ENCODE data around the gene MROH9. TPM values are rescaled to one million over a fixed set of nuclear protein-coding genes. Genes with fewer than 3 reads are reported as not detected.
A peak's percentile ranks its signal among the peaks of the same experiment; 100 is the strongest.
"Not testable (repeated sequence)": the region's sequence is repeated elsewhere in the genome, so short reads cannot be mapped to it uniquely, and the experiment has no call there.

MROH9 gene
- total RNA-seq: not detected

- DNase-seq (ENCODE audit: low spot score): no peak
These were observed at the start of gene MROH9 for GRCh38 chr1:170935231-170935630. Gene MROH9 (plus strand): TSS chr1:170935534. CDS start chr1:170945557, 10,023 bp downstream.

- DNase-seq (ENCODE audit: low spot score): no peak
These were observed 49.8 kb upstream of the MROH9 start for GRCh38 chr1:170885551-170885950.

DNA sequence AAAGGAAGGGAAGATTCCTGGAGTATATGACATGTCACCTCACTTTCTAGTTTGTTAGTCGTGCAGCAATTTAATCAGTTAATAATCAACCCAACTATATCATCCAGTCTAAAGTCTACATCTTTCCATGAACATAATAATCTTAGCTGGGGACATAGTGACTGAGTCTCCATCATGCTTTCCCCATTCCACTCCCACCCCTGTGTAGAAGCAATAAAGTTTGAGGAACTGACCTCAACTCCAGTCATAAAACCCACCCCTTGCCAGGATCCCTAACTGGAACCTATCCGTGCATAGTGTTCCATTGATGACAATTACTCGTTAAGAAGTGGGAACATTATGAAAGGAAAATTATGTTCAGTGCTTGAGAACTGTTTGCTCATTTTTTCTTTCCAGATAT is 48.9 kb upstream of the MROH9 start:
- DNase-seq (ENCODE audit: low spot score): no peak

DNA sequence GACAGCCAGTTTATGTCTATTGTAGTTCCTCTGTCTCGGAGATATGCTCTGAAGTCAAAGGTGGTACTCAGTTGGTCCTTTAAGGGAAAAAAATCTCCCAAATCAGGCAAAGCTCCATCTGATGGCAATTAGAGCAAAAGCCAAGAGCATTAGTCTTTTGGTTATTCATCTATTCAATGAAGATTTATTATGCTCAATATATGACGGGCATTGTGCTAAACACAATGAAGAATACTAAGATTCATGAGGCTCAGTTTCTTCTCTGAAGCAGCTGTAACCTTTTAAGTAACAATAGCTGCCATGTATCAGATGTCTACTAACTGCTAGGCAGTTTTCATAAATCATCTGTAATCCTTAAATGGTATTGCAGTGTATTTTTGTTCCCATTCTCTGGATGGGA is 47.6 kb upstream of the MROH9 start:
- no peak for DNase-seq (ENCODE audit: low spot score)

- DNase-seq (ENCODE audit: low spot score): no peak
These were observed 43.5 kb upstream of the MROH9 start for GRCh38 chr1:170891872-170892271.

DNA sequence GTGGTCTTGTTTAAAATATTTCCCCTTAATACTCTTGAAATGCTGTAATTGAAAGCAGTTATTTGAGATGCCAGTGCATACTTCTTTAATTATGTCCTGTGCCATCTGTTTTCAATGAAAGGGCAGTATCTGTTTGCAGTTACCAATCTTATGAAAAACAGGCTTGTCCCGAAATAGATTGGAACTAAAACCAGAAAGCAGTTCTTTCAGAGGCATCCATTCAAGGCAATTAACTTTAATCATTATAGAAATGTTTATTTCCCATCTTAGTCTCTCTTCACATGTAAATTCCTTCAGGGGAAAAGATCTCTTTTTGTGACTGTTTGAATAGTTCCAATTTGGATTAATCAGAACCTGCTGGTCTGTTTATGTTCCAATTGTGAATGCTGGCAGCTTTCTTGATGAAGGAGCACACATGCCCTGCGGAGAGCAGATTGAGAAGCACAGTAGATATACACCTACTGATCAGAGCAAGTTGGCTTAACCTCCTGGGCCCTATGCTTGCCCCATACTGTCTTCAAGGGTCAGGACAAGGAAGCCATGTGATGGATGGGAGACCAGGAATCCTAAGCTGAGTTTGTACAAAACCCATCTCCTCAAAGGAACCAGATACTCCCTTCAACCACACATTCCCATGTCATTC is 41.6 kb upstream of the MROH9 start:
- DNase-seq (ENCODE audit: low spot score): no peak

- DNase-seq (ENCODE audit: low spot score): no peak
These were observed 31.4 kb upstream of the MROH9 start for GRCh38 chr1:170903961-170904360.

- DNase-seq (ENCODE audit: low spot score): no peak
These were observed 26.4 kb upstream of the MROH9 start for GRCh38 chr1:170908942-170909341.

- DNase-seq (ENCODE audit: low spot score): no peak
These were observed 25.1 kb upstream of the MROH9 start for GRCh38 chr1:170910273-170910672.

GRCh38 chr1:170917373-170917772 is 18.0 kb upstream of the MROH9 start:
- DNase-seq (ENCODE audit: low spot score): no peak

DNA sequence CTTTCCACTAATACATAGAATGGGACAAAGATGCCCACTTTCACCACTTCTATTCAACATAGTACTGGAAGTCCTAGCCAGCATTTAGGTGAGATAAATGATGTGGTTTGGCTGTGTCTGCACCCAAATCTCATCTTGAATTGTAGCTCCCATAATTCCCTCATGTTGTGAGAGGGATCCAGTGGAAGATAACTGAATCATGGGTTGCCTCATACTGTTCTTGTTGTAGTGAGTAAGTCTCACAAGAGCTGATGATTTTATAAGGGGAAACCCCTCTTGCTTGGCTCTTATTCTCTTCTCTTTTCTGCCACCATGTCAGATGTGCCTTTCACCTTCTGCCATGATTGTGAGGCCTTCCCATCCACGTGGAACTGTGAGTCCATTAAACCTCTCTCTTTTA is 10.7 kb upstream of the MROH9 start:
- DNase-seq (ENCODE audit: low spot score): not testable (repeated sequence)

DNA sequence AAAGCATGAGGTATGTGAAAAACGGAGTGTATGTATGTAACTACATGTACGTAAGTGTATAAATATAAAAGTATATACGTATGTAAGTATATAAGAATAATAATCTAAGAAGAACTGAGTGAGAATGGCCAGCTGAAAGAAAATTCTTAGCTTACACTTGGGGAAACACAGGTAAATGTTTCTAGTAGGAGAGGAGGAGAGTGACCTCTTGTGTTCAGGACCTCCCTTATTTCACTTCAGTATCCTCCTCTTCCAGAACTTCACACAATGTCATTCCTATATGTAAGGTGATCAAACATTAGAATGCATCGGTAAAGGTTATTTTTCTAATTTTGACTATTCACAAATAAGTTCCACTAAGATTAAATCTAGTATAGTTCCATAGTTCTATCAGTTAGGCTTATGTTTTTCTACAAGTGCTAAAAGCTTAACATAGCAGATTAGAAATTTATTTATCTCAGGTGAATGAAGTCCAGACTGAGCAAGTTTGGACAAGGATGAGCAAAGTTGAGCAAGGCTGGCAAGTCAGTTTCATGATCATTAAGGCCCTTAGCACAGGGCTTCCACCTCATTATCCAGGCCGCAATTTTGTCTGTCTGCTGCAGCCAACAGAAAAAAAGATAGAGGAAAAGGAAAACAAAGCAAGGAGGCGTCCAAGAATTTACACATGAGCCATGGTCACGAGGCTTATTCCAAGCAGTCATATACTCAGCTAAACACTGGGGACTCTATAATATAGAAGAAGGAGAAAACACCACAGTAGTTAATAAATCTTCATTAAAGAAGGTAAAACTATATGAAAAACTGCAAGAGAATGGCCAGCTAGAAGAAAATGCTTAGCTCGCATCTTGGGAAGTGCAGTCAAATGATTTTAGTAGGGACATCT is 7.1 kb upstream of the MROH9 start:
- no peak for DNase-seq (ENCODE audit: low spot score)

- no peak for DNase-seq (ENCODE audit: low spot score)
These were observed 5.9 kb upstream of the MROH9 start for GRCh38 chr1:170929412-170929834.

DNA sequence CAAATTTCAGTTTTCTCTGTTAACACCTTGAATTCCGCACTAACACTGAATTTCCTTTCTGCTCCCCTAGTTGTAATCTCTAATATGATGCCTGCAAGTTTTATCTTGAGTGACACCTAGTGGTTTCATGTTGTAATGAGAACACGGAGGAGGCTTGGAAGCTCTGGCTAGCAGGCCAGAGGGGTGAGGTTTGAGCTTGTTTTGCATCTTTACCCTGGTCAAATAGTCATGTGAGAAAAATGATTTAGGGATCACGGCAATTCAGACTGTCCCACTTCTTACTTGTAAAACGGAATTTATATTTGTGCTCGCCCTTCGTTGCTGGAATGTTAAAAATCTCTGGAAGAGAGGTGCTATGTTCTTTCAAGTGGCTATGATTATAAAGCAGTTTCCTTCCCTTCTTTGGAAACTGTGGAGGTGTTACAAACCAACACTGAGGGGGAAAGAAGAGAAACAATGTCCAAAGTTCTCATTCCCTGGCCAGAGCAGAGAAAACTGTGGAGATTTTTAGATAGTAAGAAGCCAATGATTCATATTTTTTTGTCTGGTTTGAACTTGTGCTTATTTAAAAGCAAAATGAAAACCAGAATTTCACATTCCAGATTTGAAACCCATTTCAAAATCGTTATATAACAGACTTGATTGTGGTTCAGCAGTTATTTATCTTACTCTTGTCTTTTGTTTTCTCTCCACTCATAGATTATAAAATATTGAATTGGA is 5.3 kb upstream of the MROH9 start:
- peak; percentile 20 for DNase-seq (ENCODE audit: low spot score)

GRCh38 chr1:170931650-170932049 is 3.7 kb upstream of the MROH9 start:
- DNase-seq (ENCODE audit: low spot score): no peak

DNA sequence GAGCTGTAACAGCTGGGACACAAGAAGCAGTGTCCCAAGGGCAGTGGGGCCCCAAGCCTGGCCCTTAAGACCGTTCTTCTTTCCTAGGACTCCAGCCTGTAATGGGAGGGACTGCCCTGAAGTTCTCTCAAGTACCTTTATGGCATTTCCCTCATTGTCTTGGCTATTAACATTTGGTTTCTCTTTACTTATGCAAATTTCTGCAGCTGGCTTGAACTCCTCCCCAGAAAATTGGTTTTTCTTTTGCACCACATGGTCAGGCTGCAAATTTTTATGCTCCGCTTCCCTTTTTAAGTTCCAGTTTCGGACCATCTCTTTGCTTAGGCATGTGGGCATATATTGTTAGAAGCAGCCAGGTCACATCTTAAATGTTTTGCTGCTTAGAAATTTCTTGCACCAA is 3.1 kb upstream of the MROH9 start:
- DNase-seq (ENCODE audit: low spot score): no peak

- DNase-seq (ENCODE audit: low spot score): no peak
These were observed 2.9 kb downstream of the MROH9 start for GRCh38 chr1:170938281-170938680.

DNA sequence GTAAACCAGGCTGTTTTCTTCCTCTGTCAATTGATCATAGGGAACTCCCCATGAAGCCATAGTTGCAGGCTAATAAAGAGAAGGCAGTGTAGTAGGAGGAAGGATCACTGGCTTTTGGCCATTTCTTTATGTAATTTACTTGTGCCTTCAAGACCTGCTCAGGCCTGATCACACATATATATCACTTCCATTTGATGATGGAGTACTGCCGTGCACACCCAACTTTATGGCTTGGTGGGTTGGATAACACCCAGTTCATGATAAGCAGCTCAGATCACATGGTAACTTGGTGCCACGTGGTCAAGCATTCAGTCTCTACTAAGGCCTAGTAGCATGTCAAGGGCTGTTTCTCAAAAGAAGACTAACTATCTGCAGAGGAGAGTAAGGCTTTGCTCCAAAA is 4.1 kb downstream of the MROH9 start:
- DNase-seq (ENCODE audit: low spot score): no peak

GRCh38 chr1:170951744-170952143 is 16.4 kb downstream of the MROH9 start:
- not testable (repeated sequence) for DNase-seq (ENCODE audit: low spot score)

GRCh38 chr1:170959385-170959784 is 24.1 kb downstream of the MROH9 start:
- no peak for DNase-seq (ENCODE audit: low spot score)

DNA sequence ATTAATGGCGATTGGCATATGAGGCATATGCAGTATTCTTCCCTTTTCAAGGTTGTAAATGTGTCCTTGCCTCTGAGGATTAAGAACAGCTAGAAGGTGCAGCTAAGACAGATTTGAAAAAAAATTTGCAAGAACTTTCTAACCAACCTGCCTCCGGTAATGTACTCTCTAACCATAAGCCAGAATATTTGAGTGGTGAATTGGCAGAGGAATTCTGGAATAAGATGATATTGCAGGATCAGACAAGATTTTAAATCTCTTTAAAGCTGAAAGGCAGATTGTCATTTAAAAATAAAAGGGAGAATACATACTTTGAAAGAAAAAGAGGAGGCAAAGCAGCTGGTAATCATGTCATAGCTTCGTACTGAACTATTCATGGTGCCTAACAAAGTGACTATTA is 29.2 kb downstream of the MROH9 start:
- DNase-seq (ENCODE audit: low spot score): no peak

- DNase-seq (ENCODE audit: low spot score): no peak
These were observed 31.9 kb downstream of the MROH9 start for GRCh38 chr1:170967042-170967910.

Data from mucosa of gallbladder (tissue), 1 donor.